Stimulated activated CD8-positive, alpha-beta memory T cell treated with anti-CD3 and anti-CD28 coated beads, Interleukin-12 subunit alpha, Interleukin-12 subunit beta, amount 100 ng/mL, for 4 hours (primary cell): Measurements from ENCODE around the gene OR2A7.
"Not testable (repeated sequence)": the region's sequence is repeated elsewhere in the genome, so short reads cannot be mapped to it uniquely, and the experiment has no call there.

Experiments used
- DNase-seq: peaks from one replicate; pipeline ENCODE4 v3.0.0-alpha.2; 2020; ENCODE audit warnings: low read depth

The OR2A7 gene, protein sequence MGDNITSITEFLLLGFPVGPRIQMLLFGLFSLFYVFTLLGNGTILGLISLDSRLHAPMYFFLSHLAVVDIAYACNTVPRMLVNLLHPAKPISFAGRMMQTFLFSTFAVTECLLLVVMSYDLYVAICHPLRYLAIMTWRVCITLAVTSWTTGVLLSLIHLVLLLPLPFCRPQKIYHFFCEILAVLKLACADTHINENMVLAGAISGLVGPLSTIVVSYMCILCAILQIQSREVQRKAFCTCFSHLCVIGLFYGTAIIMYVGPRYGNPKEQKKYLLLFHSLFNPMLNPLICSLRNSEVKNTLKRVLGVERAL

GRCh38 chr7:144264692-144265091 lies at the start of gene OR2A7:
OR2A7 (minus strand) TSS chr7:144264792; CDS start chr7:144259628, 5,164 bp downstream.
- DNase-seq, result not testable (repeated sequence)

DNA sequence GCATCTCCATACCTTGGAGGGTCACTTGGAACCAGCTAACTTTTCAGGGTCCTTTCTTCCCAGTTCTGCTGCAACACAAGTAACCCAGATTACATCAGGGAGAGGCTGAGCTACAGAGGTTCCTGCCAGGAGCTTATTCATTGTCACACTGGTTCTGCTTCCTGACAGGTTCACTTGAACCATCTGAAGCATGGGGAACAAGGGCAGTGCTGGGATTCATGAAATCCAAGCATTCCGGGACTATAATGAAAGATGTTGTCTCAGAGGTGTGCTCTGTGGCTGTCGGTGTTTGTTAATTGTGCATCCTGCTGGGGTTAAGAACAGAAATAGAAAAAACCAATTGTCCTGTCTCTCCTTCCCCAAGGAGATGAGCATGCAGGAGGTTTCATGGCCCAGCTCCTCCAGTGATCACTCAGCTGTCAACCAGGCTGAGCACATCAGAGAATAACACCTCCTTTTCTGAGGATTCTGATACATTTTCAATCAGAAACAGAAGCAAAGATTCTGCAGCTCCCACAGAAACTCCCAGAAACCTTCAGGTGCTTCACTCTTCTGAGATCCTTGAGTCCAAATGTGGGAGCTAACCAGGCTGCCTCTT lies 47.4 kb upstream of the OR2A7 start, which contains the start of gene OR2A1:
TSS of gene OR2A1 (plus strand) at position 548 of the 598 bp plus-strand sequence. CDS start 5,706 bp downstream, outside the sequence.
- not testable (repeated sequence) for DNase-seq

DNA sequence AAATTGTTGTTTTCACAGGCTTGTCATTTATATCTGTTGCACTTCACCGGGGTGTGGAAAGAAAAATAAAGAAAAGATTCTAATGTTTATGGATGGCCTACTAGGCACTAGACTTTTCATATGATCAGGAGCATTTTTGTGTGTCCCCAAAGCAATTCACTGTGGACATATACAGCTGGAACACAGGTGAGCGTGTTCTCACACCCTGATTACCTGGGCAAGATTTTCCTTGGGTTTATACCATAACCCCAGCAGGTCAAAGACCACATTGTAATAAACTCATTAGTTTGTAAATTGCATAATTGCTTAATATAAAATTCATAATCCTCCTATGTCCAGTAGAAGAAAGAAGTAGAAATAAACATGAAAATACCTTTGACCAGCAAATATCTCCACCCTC lies 46.6 kb upstream of the OR2A7 start:
- not testable (repeated sequence) for DNase-seq

DNA sequence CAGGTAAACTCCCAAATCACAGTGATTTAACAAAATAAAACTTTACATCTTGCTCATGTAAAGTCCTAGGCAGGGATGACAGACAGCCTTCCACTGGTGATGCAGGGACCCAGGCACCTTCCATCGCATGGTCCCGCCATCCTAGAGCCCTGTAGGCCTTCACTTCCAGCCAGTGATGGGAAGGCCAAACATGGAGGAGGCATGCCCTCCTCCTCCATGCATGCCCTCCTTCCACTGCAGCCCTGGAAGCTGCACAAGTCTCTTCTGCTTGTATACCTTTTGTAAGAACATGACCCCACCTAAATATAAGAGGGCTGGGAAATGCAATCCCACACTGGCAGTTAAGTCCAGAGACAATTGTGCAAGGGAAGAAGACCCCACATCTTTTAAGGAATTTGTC lies 45.1 kb upstream of the OR2A7 start:
- not testable (repeated sequence) for DNase-seq

GRCh38 chr7:144305156-144305555 lies 40.6 kb upstream of the OR2A7 start:
- DNase-seq, result not testable (repeated sequence)

- DNase-seq, result not testable (repeated sequence)
Observed at GRCh38 chr7:144303607-144304006, 39.0 kb upstream of the OR2A7 start.

- DNase-seq, result not testable (repeated sequence)
Observed at GRCh38 chr7:144302578-144303303, 38.1 kb upstream of the OR2A7 start.

GRCh38 chr7:144293794-144294499 lies 29.4 kb upstream of the OR2A7 start:
- not testable (repeated sequence) for DNase-seq

- DNase-seq, result not testable (repeated sequence)
Observed at GRCh38 chr7:144292384-144293161, 28.0 kb upstream of the OR2A7 start.

DNA sequence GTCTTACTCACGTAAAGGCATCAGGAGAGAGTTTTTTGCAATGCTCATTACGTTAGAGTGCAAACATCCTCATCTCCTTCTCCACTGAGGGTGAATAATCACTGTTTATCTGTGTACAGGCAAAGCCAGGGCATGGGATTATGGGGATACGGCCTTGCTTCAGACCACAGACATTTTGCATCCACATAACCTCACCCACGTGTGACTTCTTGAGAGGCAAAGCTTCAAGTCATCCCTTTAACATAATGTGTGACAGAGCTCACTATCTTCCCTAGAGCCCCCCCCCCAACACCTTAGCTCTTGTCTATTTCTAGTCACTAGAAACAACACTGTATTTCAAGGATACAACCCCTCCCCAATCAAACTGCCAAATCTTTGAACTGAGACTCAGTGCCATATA lies 27.0 kb upstream of the OR2A7 start:
- not testable (repeated sequence) for DNase-seq

DNA sequence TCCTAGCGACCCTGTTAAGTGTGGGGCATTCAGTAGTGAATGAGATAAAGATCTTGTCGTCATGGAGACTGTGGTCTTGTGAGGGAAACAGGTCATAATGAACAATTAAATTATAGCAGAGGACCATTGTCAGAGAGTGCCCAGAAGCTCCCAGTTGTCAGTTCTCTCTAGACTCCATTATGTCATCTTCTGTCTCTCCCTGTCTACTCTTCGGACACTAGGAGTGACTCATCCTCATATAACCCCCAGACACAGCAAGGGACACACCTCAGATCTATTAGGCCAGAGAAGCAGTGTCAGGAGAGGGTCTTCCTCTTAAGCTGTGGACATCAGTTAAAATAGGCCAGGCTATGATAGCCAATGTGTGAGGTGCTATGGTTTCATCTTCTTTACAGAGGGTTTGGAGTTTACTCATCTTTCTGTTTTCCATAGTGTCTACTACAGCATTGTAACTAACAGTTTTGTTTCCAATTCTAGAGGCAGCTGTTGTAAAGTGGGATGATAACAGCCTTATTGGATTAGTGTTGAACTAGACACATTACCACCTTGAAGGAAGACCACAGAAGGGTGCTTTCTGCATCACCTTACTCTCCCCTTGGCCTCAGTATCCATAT lies 22.7 kb upstream of the OR2A7 start:
- not testable (repeated sequence) for DNase-seq

- not testable (repeated sequence) for DNase-seq
Observed at GRCh38 chr7:144283716-144284115, 19.1 kb upstream of the OR2A7 start.

- not testable (repeated sequence) for DNase-seq
Observed at GRCh38 chr7:144282490-144282889, 17.9 kb upstream of the OR2A7 start.

DNA sequence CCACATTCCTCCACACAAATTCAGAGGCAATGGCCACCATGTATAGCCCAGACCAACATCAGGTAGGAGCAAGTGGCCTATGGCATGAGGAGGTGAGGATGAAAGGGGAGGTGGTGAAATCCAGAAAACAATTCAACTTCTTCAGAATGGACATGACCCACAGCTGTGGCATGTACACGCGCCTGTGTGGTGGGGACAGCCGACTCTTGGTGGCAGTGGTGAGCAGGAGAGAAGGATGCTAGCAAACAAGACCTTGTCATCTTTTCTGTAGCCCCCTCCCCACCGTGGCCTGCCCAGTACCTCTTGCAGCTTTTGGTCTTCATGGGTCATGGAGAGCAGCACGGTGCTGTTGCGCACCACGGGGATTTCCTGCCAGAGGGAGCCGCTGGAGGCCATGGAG lies 17.4 kb upstream of the OR2A7 start:
- not testable (repeated sequence) for DNase-seq

DNA sequence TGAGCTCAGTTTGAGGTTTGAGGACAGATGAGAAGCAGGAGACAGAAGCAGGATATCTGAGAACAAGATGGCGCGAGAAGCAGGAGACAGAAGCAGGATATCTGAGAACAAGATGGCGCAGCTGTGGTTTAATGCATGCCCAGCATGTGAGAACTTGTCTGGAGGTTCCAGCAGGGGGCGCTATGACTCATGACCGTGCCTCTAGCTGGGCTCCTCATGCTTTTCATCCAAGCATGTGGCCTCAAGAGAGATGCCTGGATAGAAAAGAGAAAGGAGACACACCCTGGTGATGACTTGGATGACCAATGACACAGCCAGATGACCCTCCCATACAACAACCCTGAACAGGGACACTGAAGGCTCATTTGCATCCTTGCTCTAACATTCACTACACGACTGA lies 15.4 kb upstream of the OR2A7 start:
- not testable (repeated sequence) for DNase-seq

GRCh38 chr7:144275281-144275680 lies 10.7 kb upstream of the OR2A7 start:
- DNase-seq, result not testable (repeated sequence)

GRCh38 chr7:144269188-144269587 lies 4.6 kb upstream of the OR2A7 start, which contains the start of gene CTAGE8:
CTAGE8 (minus strand) TSS chr7:144269288; CDS start chr7:144269250, 38 bp downstream.
- not testable (repeated sequence) for DNase-seq

DNA sequence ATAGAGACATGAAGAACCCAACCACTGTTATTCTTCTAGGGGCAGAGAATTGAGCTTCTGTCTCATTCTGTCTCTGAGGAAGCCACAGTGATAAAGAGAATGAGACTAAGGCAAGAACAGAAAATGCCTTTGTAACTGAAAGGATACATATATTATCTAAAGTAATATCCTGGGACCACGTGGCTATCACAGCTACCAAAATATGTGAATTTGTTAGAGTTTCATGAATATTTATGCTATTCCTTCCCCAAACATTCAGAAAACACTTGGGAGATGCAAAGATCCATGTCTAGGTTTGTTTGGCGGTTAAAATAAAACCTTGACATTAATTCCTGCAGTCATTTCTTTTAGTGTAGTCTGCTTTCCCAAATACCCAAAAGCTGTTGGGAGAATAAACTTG lies 2.5 kb downstream of the OR2A7 start:
- not testable (repeated sequence) for DNase-seq

DNA sequence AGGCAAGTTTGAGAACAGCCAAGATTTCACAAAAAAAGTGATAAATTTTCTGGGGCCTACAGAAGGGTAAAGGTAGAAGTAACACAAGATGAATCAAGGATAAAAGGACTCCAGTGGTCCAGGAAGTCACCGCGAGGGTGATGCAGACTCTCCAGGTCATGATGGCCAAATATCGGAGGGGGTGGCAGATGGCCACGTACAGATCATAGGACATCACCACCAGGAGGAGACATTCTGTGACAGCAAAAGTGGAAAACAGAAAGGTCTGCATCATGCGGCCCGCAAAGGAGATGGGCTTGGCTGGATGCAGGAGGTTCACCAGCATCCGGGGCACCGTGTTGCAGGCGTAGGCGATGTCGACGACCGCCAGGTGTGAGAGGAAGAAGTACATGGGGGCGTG lies 5.5 kb downstream of the OR2A7 start:
- not testable (repeated sequence) for DNase-seq

DNA sequence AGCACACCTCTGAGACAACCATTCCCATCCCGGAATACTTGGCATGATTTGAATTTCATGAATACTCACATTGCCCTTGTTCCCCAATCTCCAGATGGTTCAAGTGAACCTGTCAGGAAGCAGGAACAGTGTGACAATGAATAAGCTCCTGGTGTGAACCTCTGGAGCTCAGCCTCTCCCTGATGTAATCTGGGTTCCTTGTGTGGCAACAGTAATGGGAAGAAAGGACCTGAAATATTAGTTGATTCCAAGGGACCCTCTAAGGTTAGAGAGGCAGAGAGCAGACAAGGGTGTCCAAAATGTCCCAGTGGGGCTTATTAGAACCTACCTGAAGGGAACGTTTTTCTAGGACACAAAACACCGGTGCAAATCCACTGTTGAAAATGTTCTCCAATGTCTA lies 8.5 kb downstream of the OR2A7 start:
- DNase-seq, result no peak

- DNase-seq, result no peak
Observed at GRCh38 chr7:144255471-144255897, 9.1 kb downstream of the OR2A7 start.
